H9 (cell line): ENCODE results near the gene DCP1B. TPM values are rescaled to one million over a fixed set of nuclear protein-coding genes. Genes with fewer than 3 reads are reported as not detected.

Source experiments
- DNase-seq: peaks from one replicate; pipeline ENCODE4 v3.0.0-alpha.2; 2017
- H2AFZ ChIP-seq: one replicate; pipeline ENCODE4 v1.6.1; 2013; ENCODE audit warnings: mild to moderate bottlenecking, low read length, control low read depth, moderate library complexity
- H2AK5ac ChIP-seq: 2 replicates; pipeline ENCODE4 v1.6.1; 2013; ENCODE audit warnings: low read length, control low read depth, mixed read lengths; ENCODE audit not compliant: insufficient read length
- H2BK120ac ChIP-seq: one replicate; pipeline ENCODE4 v1.6.1; 2013; ENCODE audit warnings: low read depth, mild to moderate bottlenecking, low read length, control low read depth, inconsistent platforms; ENCODE audit not compliant: poor library complexity, severe bottlenecking
- H2BK12ac ChIP-seq: 2 replicates; pipeline ENCODE4 v1.6.1; 2013; ENCODE audit warnings: low read length, control low read depth, mixed read lengths, low read depth; ENCODE audit not compliant: insufficient read length
- H2BK15ac ChIP-seq: 2 replicates; pipeline ENCODE4 v1.6.1; 2013; ENCODE audit warnings: low read depth, low read length, control low read depth
- H2BK20ac ChIP-seq: one replicate; pipeline ENCODE4 v1.6.1; 2013; ENCODE audit warnings: low read depth, mild to moderate bottlenecking, low read length, control low read depth, inconsistent platforms; ENCODE audit not compliant: poor library complexity, severe bottlenecking
- H2BK5ac ChIP-seq: 2 replicates; pipeline ENCODE4 v1.6.1; 2013; ENCODE audit warnings: low read length, control low read depth, mixed read lengths; ENCODE audit not compliant: insufficient read length
- H3K14ac ChIP-seq: 2 replicates; pipeline ENCODE4 v1.6.1; 2013; ENCODE audit warnings: low read length, control low read depth; ENCODE audit not compliant: insufficient read depth
- H3K18ac ChIP-seq: 2 replicates; pipeline ENCODE4 v1.6.1; 2013; ENCODE audit warnings: low read depth, mild to moderate bottlenecking, mixed read lengths, low read length, control low read depth; ENCODE audit not compliant: insufficient read length
- H3K23ac ChIP-seq: 2 replicates; pipeline ENCODE4 v1.6.1; 2013; ENCODE audit warnings: low read length, control low read depth, mixed read lengths, low read depth; ENCODE audit not compliant: insufficient read length
- H3K23me2 ChIP-seq: 2 replicates; pipeline ENCODE4 v1.6.1; 2013; ENCODE audit warnings: low read depth, mild to moderate bottlenecking, mixed read lengths, low read length, control low read depth; ENCODE audit not compliant: insufficient read length, poor library complexity, severe bottlenecking
- H3K27ac ChIP-seq: 2 replicates; pipeline ENCODE4 v1.5.1; 2013; ENCODE audit warnings: low read length, control low read depth, mixed read lengths, low read depth; ENCODE audit not compliant: insufficient read length
- H3K27me3 ChIP-seq: 2 replicates; pipeline ENCODE4 v1.6.1; 2013; ENCODE audit warnings: low read length, control low read depth, inconsistent platforms; ENCODE audit not compliant: insufficient read depth
- H3K4ac ChIP-seq: 2 replicates; pipeline ENCODE4 v1.6.1; 2013; ENCODE audit warnings: low read depth, mild to moderate bottlenecking, control low read depth, inconsistent platforms, low read length, moderate library complexity
- H3K4me1 ChIP-seq: 2 replicates; pipeline ENCODE4 v1.6.1; 2013; ENCODE audit warnings: low read length, control low read depth, inconsistent platforms; ENCODE audit not compliant: insufficient read depth
- H3K4me2 ChIP-seq: 2 replicates; pipeline ENCODE4 v1.6.1; 2013; ENCODE audit warnings: low read length, control low read depth, mixed read lengths; ENCODE audit not compliant: insufficient read length, insufficient read depth
- H3K56ac ChIP-seq: 2 replicates; pipeline ENCODE4 v1.6.1; 2013; ENCODE audit warnings: low read depth, mild to moderate bottlenecking, mixed read lengths, low read length, control low read depth; ENCODE audit not compliant: insufficient read length
- H3K79me1 ChIP-seq: 2 replicates; pipeline ENCODE4 v1.6.1; 2013; ENCODE audit warnings: low read depth, mild to moderate bottlenecking, moderate library complexity, low read length, control low read depth, inconsistent platforms; ENCODE audit not compliant: insufficient read depth, poor library complexity, severe bottlenecking
- H3K79me2 ChIP-seq: 2 replicates; pipeline ENCODE4 v1.6.1; 2013; ENCODE audit warnings: low read length, control low read depth, inconsistent platforms; ENCODE audit not compliant: insufficient read depth
- H3K9ac ChIP-seq: 2 replicates; pipeline ENCODE4 v1.6.1; 2013; ENCODE audit warnings: low read length, control low read depth, mixed read lengths; ENCODE audit not compliant: insufficient read length; ENCODE audit errors: extremely low read depth
- H3K9me3 ChIP-seq: one replicate; pipeline ENCODE4 v1.6.1; 2013; ENCODE audit warnings: low read depth, low read length, inconsistent platforms; ENCODE audit not compliant: control insufficient read depth
- H3T11ph ChIP-seq: one replicate; pipeline ENCODE4 v1.6.1; 2013; ENCODE audit warnings: mild to moderate bottlenecking, low read length, control low read depth, inconsistent platforms
- H4K20me1 ChIP-seq: one replicate; pipeline ENCODE4 v1.6.1; 2013; ENCODE audit not compliant: control insufficient read depth, insufficient read length, insufficient read depth
- H4K5ac ChIP-seq: 2 replicates; pipeline ENCODE4 v1.6.1; 2013; ENCODE audit warnings: low read depth, mild to moderate bottlenecking, mixed read lengths, low read length, control low read depth; ENCODE audit not compliant: insufficient read length
- H4K8ac ChIP-seq: replicated peaks from 2 replicates; pipeline ENCODE4 v1.6.1; 2013; ENCODE audit warnings: low read length, control low read depth, mixed read lengths, low read depth; ENCODE audit not compliant: insufficient read length
- H4K91ac ChIP-seq: 2 replicates; pipeline ENCODE4 v1.6.1; 2013; ENCODE audit warnings: low read depth, mild to moderate bottlenecking, moderate library complexity, mixed read lengths, low read length, control low read depth; ENCODE audit not compliant: insufficient read length
- H3K27ac Mint-ChIP-seq, 3 experiments: 2 replicates in 2 of 3; 3 replicates in 1 of 3; pipeline ENCODE4 v1.8.0; 2020 to 2021; ENCODE audit warnings: mixed read lengths in 3 of 3, mild to moderate bottlenecking in 1 of 3, moderate library complexity in 1 of 3
- H3K27me3 Mint-ChIP-seq: 2 replicates; pipeline ENCODE4 v1.8.0; 2021; ENCODE audit warnings: low read depth, mild to moderate bottlenecking, moderate library complexity, mixed read lengths
- H3K36me3 Mint-ChIP-seq, 3 experiments: 2 replicates in 2 of 3; 3 replicates in 1 of 3; pipeline ENCODE4 v1.8.0; 2020 to 2021; ENCODE audit warnings: low read depth in 3 of 3, mixed read lengths in 3 of 3; ENCODE audit not compliant: insufficient read depth in 1 of 3
- H3K4me1 Mint-ChIP-seq, 2 experiments: 2 replicates each; pipeline ENCODE4 v1.8.0; 2020; ENCODE audit warnings: mixed read lengths in 2 of 2
- H3K4me3 Mint-ChIP-seq, 2 experiments: 2 replicates in 1 of 2; 3 replicates in 1 of 2; pipeline ENCODE4 v1.8.0; 2020 to 2021; ENCODE audit warnings: mild to moderate bottlenecking in 2 of 2, mixed read lengths in 2 of 2, moderate library complexity in 1 of 2
- H3K9me3 Mint-ChIP-seq, 2 experiments: 2 replicates in 1 of 2; 3 replicates in 1 of 2; pipeline ENCODE4 v1.8.0; 2020; ENCODE audit warnings: mild to moderate bottlenecking in 2 of 2, mixed read lengths in 2 of 2, moderate library complexity in 1 of 2
- WGBS: extraction: QIAGEN DNeasy Blood & Tissue Kit; methylation state at CpG from one replicate; pipeline ENCODE4 v1.1.7; 2013; ENCODE audit warnings: missing lambda C conversion rate, low lambda C conversion rate, mixed read lengths; ENCODE audit not compliant: insufficient read length; ENCODE audit errors: extremely low coverage; 5-methylcytosine and 5-hydroxymethylcytosine counted together
- total RNA-seq: library from RNA; stranded (reverse); gene quantifications from 2 replicates; pipeline ENCODE4 v1.2.1, GENCODE V29; 2021
- TF ChIP-seq, protein P1 (sequence below): fragments of 200-600 bp; sonication (generic); conservative IDR thresholded peaks from 3 replicates; pipeline ENCODE4 v1.8.0; 2021; ENCODE audit warnings: antibody characterized with exemption, mild to moderate bottlenecking

Gene DCP1B
- total RNA-seq, 1 experiment from 2014 or later = 11.2 TPM

DNA sequence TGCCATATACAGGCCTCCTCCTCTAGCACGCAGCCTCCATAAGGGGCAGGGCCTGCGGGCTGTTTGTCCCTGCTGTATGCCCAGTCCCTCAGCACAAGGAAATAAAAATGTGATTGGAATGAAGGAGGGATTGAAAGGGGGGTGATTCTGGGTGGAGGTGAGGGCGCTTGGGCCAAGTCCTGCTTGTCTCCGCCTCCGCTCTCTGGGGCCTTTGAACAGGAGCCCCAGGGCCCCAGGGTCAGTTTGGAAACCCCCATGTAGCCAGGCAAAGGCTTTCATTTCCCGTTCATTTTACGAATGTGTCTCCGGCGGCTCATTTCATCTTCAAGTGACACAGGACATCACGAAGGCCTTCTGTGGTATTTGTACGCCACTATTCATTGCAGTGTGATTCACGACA is 81.3 kb downstream of the DCP1B start:
- Histone ChIP-seq H2BK120ac (no peak overlapping the region), H3K4me1 (no peaks in the 10 kb centered on the region), H2AK5ac (no peak overlapping the region), H4K5ac (no peak overlapping the region), H4K20me1 (no peaks in the 10 kb centered on the region), H3K27ac (no peak overlapping the region), H3K14ac (no peak overlapping the region; the same call in 1 of the 2 replicates), H3K27me3 (no peaks in the 10 kb centered on the region), H2BK5ac (no peak overlapping the region), H3K23me2 (no peaks in the 10 kb centered on the region), H2BK20ac (no peak overlapping the region), H3K9ac (no peak overlapping the region), H3K79me1 (no peaks in the 10 kb centered on the region), H2AFZ (no peak overlapping the region), H3K4me2 (no peak overlapping the region), H3T11ph (no peak overlapping the region), H3K4ac (no peak overlapping the region), H3K79me2 (no peaks in the 10 kb centered on the region), H2BK12ac (no peak overlapping the region), H2BK15ac (no peak overlapping the region), H3K56ac (no peak overlapping the region), H3K9me3 (no peaks in the 10 kb centered on the region), H3K23ac (no peak overlapping the region), H3K18ac (no peak overlapping the region), H4K91ac (no peak overlapping the region), H4K8ac (no peak overlapping the region)
- no peak overlapping the region; a peak in 1 of 5 replicates for H3K4me3 Mint-ChIP-seq
- peaks cover 1% of the 10 kb centered on the region for H3K27me3 Mint-ChIP-seq
- H3K27ac Mint-ChIP-seq = peak overlapping the region in 1 of 3 experiments; percentile 25; a peak in 1 of 7 replicates
- peak; percentile 25 for DNase-seq
- WGBS = no CpG with 5 or more reads among the region's 12 CpGs
- no peaks in the 10 kb centered on the region; a peak in 1 of 7 replicates for H3K36me3 Mint-ChIP-seq
- peaks cover 7 to 15% of the 10 kb centered on the region in 2 experiments for H3K4me1 Mint-ChIP-seq
- TF ChIP-seq, protein P1, sequence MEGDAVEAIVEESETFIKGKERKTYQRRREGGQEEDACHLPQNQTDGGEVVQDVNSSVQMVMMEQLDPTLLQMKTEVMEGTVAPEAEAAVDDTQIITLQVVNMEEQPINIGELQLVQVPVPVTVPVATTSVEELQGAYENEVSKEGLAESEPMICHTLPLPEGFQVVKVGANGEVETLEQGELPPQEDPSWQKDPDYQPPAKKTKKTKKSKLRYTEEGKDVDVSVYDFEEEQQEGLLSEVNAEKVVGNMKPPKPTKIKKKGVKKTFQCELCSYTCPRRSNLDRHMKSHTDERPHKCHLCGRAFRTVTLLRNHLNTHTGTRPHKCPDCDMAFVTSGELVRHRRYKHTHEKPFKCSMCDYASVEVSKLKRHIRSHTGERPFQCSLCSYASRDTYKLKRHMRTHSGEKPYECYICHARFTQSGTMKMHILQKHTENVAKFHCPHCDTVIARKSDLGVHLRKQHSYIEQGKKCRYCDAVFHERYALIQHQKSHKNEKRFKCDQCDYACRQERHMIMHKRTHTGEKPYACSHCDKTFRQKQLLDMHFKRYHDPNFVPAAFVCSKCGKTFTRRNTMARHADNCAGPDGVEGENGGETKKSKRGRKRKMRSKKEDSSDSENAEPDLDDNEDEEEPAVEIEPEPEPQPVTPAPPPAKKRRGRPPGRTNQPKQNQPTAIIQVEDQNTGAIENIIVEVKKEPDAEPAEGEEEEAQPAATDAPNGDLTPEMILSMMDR = no peak
- H3K9me3 Mint-ChIP-seq = no peaks in the 10 kb centered on the region
